Testis (tissue), 2 donors: ENCODE measurements around the gene ENG.

Source experiments
- POLR2A ChIP-seq: fragments of 450-650 bp; IDR thresholded peaks from one replicate; pipeline ENCODE4 v1.6.1; 2017; ENCODE audit warnings: antibody characterized with exemption, mild to moderate bottlenecking, moderate library complexity
- TF ChIP-seq, protein P1 (sequence below), 3 experiments: fragments of 450-650 bp in 2 of 3; fragments of 200-600 bp in 1 of 3; sonication (generic) in 1 of 3; IDR thresholded peaks; one replicate each; pipeline ENCODE4 v1.5.1; 2016 to 2019; ENCODE audit warnings: antibody characterized with exemption in 3 of 3, mild to moderate bottlenecking in 2 of 3, moderate library complexity in 1 of 3

DNA sequence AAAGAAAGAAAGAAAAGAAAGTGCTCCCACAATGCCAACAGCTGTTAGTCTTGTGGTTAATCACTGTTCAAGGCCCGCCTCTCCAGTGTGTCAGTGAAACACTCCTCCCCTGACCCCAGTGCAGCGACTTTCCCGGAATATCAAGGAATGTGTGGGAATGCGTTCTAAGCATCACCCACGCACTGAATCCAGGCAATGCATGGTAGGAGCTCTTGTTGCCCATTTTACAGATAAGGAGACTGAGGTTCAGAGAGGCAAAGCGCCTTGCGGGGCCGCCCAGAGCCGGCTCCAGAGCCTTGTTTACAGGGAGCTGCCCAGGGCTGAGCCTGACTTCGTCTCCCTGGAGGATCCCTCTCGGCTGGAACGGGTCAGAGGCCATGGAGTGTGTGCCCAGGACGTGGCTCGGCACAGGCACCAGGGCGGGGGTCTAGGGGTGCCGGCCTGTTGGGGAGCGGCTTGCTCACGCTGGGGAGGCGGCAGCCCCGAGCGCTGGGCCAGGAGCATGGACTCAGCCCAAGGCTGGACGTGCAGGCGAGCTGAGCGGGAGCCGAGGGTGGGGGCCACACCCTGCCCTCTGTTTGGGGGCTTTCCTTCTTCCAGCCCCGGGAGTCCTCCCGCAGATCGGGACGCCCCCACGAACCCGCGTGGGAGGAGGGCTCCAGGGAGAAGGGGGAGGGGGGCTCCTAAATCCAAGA is 44.1 kb upstream of the ENG start:
- TF ChIP-seq, protein P1, sequence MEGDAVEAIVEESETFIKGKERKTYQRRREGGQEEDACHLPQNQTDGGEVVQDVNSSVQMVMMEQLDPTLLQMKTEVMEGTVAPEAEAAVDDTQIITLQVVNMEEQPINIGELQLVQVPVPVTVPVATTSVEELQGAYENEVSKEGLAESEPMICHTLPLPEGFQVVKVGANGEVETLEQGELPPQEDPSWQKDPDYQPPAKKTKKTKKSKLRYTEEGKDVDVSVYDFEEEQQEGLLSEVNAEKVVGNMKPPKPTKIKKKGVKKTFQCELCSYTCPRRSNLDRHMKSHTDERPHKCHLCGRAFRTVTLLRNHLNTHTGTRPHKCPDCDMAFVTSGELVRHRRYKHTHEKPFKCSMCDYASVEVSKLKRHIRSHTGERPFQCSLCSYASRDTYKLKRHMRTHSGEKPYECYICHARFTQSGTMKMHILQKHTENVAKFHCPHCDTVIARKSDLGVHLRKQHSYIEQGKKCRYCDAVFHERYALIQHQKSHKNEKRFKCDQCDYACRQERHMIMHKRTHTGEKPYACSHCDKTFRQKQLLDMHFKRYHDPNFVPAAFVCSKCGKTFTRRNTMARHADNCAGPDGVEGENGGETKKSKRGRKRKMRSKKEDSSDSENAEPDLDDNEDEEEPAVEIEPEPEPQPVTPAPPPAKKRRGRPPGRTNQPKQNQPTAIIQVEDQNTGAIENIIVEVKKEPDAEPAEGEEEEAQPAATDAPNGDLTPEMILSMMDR (IDR thresholded peaks at IDR 0.05) = no peak
- TF ChIP-seq POLR2A = no peak
